Calu3 (cell line): Measurements from ENCODE around the gene LIPC. TPM values are rescaled to one million over a fixed set of nuclear protein-coding genes. Genes with fewer than 3 reads are reported as not detected.

Source experiments
- BruUV-seq: library from RNA; stranded (reverse); fragments of 400-500 nt; replicated peaks from 2 replicates; lab custom pipeline; 2021; lab: Mats Ljungman, UMichigan
- CTCF ChIA-PET: fragments of 300-600 bp; sonication (Branson Sonifier 250); formaldehyde crosslinking; loops from one replicate; lab custom pipeline; 2022; ENCODE audit warnings: antibody characterized with exemption; lab: Charles Lee
- DNase-seq: peaks from one replicate; pipeline ENCODE4 v3.0.0; 2022
- H3K27ac Mint-ChIP-seq: one replicate; pipeline ENCODE4 v1.8.0; 2022; ENCODE audit warnings: mixed read lengths; ENCODE audit not compliant: unreplicated experiment
- H3K27me3 Mint-ChIP-seq: one replicate; pipeline ENCODE4 v1.8.0; 2022; ENCODE audit warnings: mixed read lengths; ENCODE audit not compliant: unreplicated experiment
- H3K36me3 Mint-ChIP-seq: one replicate; pipeline ENCODE4 v1.8.0; 2022; ENCODE audit warnings: mild to moderate bottlenecking, moderate library complexity, mixed read lengths; ENCODE audit not compliant: insufficient read depth, unreplicated experiment
- H3K4me1 Mint-ChIP-seq: one replicate; pipeline ENCODE4 v1.8.0; 2022; ENCODE audit warnings: mild to moderate bottlenecking, low read depth, mixed read lengths; ENCODE audit not compliant: unreplicated experiment
- H3K4me3 Mint-ChIP-seq: one replicate; pipeline ENCODE4 v1.8.0; 2022; ENCODE audit warnings: mild to moderate bottlenecking, low read depth, moderate library complexity, mixed read lengths; ENCODE audit not compliant: unreplicated experiment
- H3K9me3 Mint-ChIP-seq: one replicate; pipeline ENCODE4 v1.8.0; 2022; ENCODE audit warnings: low read depth, mixed read lengths; ENCODE audit not compliant: unreplicated experiment
- intact Hi-C: fragments of 100-400 bp; cut with micrococcal nuclease; formaldehyde crosslinking; loops from one replicate; pipeline ENCODE4 v1.10.0; 2022; ENCODE audit not compliant: unreplicated experiment
- total RNA-seq: library from RNA; stranded (reverse); gene quantifications from 2 replicates; pipeline ENCODE4 v1.2.3, GENCODE V29; 2022
- TF ChIP-seq, protein P1 (sequence below): fragments of 200-600 bp; IDR thresholded peaks from one replicate; pipeline ENCODE4 v1.8.0; 2022; ENCODE audit warnings: antibody characterized with exemption; ENCODE audit not compliant: unreplicated experiment

LIPC gene
- total RNA-seq, 1 experiment from 2014 or later = not detected

DNA sequence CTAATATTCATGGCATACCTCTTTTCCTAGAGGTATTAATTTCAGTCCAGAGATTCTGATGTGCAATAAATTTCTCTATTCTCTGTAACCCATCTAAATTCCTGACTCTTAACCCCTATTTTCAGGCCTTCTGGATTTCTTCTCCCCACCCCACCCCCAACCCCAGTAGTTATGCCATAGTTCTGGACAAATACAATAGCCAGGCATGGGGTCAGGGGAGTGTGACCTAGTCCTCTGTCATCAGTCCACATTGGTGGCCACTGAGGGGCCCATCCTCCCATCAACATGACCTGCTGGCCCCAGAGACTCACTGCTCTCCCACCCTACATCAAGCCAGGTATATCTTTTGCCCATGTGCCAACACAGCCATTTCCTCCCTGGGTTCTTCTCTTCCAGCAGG lies 3.8 kb upstream of the LIPC start:
- intact Hi-C loops = no loop called here
- Mint-ChIP-seq H3K4me3 (no peak overlapping the region), H3K27me3 (no peaks in the 10 kb centered on the region), H3K27ac (no peak overlapping the region), H3K36me3 (no peaks in the 10 kb centered on the region), H3K4me1 (peaks cover 42% of the 10 kb centered on the region), H3K9me3 (peaks cover 2% of the 10 kb centered on the region)
- BruUV-seq = no TSS peak
- CTCF ChIA-PET = no interaction called here
- no peak for DNase-seq
- TF ChIP-seq, protein P1, sequence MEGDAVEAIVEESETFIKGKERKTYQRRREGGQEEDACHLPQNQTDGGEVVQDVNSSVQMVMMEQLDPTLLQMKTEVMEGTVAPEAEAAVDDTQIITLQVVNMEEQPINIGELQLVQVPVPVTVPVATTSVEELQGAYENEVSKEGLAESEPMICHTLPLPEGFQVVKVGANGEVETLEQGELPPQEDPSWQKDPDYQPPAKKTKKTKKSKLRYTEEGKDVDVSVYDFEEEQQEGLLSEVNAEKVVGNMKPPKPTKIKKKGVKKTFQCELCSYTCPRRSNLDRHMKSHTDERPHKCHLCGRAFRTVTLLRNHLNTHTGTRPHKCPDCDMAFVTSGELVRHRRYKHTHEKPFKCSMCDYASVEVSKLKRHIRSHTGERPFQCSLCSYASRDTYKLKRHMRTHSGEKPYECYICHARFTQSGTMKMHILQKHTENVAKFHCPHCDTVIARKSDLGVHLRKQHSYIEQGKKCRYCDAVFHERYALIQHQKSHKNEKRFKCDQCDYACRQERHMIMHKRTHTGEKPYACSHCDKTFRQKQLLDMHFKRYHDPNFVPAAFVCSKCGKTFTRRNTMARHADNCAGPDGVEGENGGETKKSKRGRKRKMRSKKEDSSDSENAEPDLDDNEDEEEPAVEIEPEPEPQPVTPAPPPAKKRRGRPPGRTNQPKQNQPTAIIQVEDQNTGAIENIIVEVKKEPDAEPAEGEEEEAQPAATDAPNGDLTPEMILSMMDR = no peak

DNA sequence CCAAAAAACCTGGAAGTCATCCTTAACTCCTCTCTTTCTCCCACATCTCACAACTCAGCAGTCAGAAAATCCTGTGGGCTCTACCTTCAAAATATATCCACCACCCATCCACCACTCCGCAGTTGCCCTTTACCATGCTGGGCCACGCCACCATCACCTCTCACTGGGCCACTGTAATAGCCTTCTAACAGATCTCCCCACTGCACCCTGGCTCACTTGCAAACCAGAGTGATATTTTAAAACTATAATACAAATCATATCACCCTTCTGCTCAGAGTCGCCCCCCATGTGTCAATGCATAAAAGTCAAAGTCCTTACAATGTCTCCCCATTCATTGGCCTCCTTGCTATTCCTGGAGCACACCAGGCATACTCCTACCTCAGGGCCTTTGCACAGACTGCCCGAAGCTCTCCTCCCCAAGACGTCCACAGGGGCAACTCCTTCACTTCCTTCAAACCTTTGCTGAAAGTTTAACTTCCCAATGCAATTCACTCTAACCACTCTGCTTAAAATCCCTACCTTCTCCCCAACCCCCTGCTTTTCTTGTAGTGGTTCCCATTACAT lies 1.5 kb upstream of the LIPC start:
- TF ChIP-seq, protein P1 = no peak
- Mint-ChIP-seq H3K27me3 (no peaks in the 10 kb centered on the region), H3K4me3 (no peak overlapping the region), H3K9me3 (peaks cover 2% of the 10 kb centered on the region), H3K4me1 (peaks cover 36% of the 10 kb centered on the region), H3K36me3 (no peaks in the 10 kb centered on the region), H3K27ac (no peak overlapping the region)
- no peak for DNase-seq
- no TSS peak for BruUV-seq
- CTCF ChIA-PET = interaction anchor here (0.7 kb wide), 1 partner anchor 659 kb away, joined by 3 read pairs; no protein-coding TSS in a partner anchor
- intact Hi-C loops = no loop called here

DNA sequence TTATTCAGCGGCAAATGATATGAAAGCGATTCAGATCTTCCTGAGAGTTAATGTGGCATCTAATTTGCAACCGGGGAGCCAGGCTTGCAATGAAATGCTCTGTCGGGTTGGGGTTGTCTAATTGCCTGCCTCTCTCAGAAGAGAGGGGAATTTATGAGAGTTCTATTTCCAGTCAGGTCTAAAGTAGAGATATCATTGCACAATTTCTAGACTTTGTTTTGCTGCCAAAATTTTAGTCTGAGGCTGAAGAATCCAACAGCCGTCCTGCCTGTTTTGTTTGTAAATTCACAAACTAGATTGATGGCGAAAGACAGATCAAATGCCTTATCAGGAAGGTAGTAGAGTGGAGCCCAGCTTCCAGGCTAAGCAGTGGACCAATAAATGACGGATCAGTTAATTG lies 610 bp downstream of the LIPC start:
- Mint-ChIP-seq H3K27me3 (no peaks in the 10 kb centered on the region), H3K4me3 (no peak overlapping the region), H3K36me3 (no peaks in the 10 kb centered on the region), H3K9me3 (peaks cover 2% of the 10 kb centered on the region), H3K4me1 (peaks cover 41% of the 10 kb centered on the region), H3K27ac (no peak overlapping the region)
- intact Hi-C loops = no loop called here
- TF ChIP-seq, protein P1 = no peak
- no TSS peak for BruUV-seq
- CTCF ChIA-PET = no interaction called here
- no peak for DNase-seq

DNA sequence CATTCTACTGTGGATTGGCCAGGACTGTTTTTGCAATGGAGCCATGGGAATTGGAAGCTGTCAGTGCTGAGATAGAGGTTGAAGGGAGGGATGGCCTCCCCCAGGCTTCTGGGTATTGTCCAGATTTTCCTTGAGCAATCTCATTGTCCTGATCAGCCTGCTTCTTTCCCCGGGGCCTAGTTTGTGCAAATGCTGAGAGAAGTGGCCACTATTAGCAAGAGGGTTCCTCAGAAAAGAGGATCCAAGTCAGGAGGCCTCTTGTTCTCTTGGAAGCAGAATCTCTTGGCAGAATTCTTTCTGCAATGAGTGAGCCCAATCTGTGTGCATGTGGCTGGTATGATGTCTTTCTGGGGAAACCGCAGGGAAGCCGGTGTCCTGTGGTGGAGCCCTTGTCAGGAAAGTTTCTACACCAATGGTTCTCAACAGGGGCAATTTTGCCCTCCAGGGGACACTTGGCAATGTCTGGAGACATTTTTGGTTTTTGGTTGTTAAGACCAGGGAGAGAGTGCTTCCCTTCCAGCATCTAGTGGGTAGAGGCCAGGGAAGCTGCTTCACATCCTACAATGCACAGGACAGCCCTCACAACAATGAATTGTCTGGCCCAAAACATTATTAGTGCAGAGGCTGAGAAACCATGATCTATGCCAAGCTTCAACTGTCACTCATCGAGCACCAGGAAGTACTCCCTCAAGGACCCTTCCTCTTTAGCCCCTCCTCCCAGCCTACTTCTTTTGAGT lies 2.0 kb downstream of the LIPC start:
- Mint-ChIP-seq H3K9me3 (peaks cover 2% of the 10 kb centered on the region), H3K27me3 (no peaks in the 10 kb centered on the region), H3K4me1 (peaks cover 55% of the 10 kb centered on the region), H3K4me3 (no peak overlapping the region), H3K27ac (no peak overlapping the region), H3K36me3 (peaks cover 5% of the 10 kb centered on the region)
- CTCF ChIA-PET = no interaction called here
- BruUV-seq = no TSS peak
- TF ChIP-seq, protein P1 = no peak
- intact Hi-C loops = no loop called here
- no peak for DNase-seq
